Esophagus squamous epithelium (tissue), 5 donors: ENCODE data around the gene TM9SF4. TPM values are rescaled to one million over a fixed set of nuclear protein-coding genes. Genes with fewer than 3 reads are reported as not detected.

ENCODE experiments used
- DNase-seq: peaks from one replicate; lab custom pipeline; 2025; lab: John Stamatoyannopoulos, UW
- H3K27ac ChIP-seq, 4 donors: fragments of 200-600 bp; sonication (generic); one replicate each; pipeline ENCODE4 v1.5.1; 2016 to 2019; ENCODE audit warnings: mild to moderate bottlenecking in 1 of 4
- H3K27me3 ChIP-seq, 4 donors: fragments of 200-600 bp; sonication (generic); 1 replicate in 3 of 4; 2 replicates in 1 of 4; pipeline versions ENCODE4 v1.5.1 to v1.6.0; 2017 to 2021; ENCODE audit warnings: antibody characterized with exemption in 1 of 4
- H3K36me3 ChIP-seq, 3 donors: fragments of 200-600 bp; sonication (generic); one replicate each; pipeline ENCODE4 v1.5.1; 2016 to 2019
- H3K4me1 ChIP-seq, 3 donors: fragments of 200-600 bp; sonication (generic); one replicate each; pipeline ENCODE4 v1.5.1; 2017 to 2019
- H3K4me3 ChIP-seq, 4 donors: fragments of 200-600 bp; sonication (generic); 1 replicate in 3 of 4; 2 replicates in 1 of 4; pipeline ENCODE4 v1.5.1; 2016 to 2019; ENCODE audit warnings: mild to moderate bottlenecking in 2 of 4, moderate library complexity in 1 of 4
- H3K9me3 ChIP-seq, 3 donors: fragments of 200-600 bp; sonication (generic); one replicate each; pipeline ENCODE4 v1.5.1; 2016 to 2019
- CTCF ChIP-seq, 6 experiments: fragments of 450-650 bp in 4 of 6; fragments of 200-600 bp in 2 of 6; sonication (generic) in 2 of 6; IDR thresholded peaks; one replicate each; pipeline ENCODE4 v1.5.1; 2016 to 2019; ENCODE audit warnings: antibody characterized with exemption in 6 of 6, mild to moderate bottlenecking in 4 of 6, moderate library complexity in 4 of 6
- POLR2A ChIP-seq, 4 donors: fragments of 450-650 bp; IDR thresholded peaks; one replicate each; pipeline ENCODE4 v1.6.1; 2017; ENCODE audit warnings: antibody characterized with exemption in 4 of 4, mild to moderate bottlenecking in 4 of 4, moderate library complexity in 3 of 4
- WGBS, 2 donors: methylation state at CpG; one replicate each; pipeline ENCODE4 v1.1.5; 2018; 5-methylcytosine and 5-hydroxymethylcytosine counted together
- intact Hi-C: fragments of 100-400 bp; cut with DNase I; formaldehyde crosslinking; loops from one replicate; pipeline ENCODE4 v1.15.0; 2022
- total RNA-seq, 4 donors: library from RNA; depleted of rRNA; stranded (reverse); fragments of >200 nt; gene quantifications; one replicate each; pipeline ENCODE4 v1.1.0, GENCODE V29; 2016
- donor health status: DM: yes; HTN: yes; CAD: no.

TM9SF4 gene
- total RNA-seq, 4 donors from 2014 or later = 28.5 to 36.3 (median 32.1) TPM

GRCh38 chr20:32129863-32130262 lies 20.3 kb downstream of the TM9SF4 start:
- Histone ChIP-seq H3K27me3 (no peaks in the 10 kb centered on the region), H3K27ac (no peak overlapping the region), H3K9me3 (no peaks in the 10 kb centered on the region), H3K4me3 (no peak overlapping the region), H3K4me1 (no peaks in the 10 kb centered on the region), H3K36me3 (peaks cover 0 to 48% (median 6%) of the 10 kb centered on the region in 3 donors)
- 93 to 97% methylated on average over 5 of the region's 5 CpGs for WGBS, 2 donors
- DNase-seq = no peak
- no peak for TF ChIP-seq POLR2A (IDR thresholded peaks at IDR 0.05)
- TF ChIP-seq CTCF (IDR thresholded peaks at IDR 0.05) = no peak
- intact Hi-C loops = no loop called here

- TF ChIP-seq POLR2A (IDR thresholded peaks at IDR 0.05) = no peak
- no peak for TF ChIP-seq CTCF (IDR thresholded peaks at IDR 0.05)
- Histone ChIP-seq H3K27ac (no peak overlapping the region), H3K27me3 (no peaks in the 10 kb centered on the region), H3K9me3 (no peaks in the 10 kb centered on the region), H3K36me3 (peaks cover 0 to 50% (median 5%) of the 10 kb centered on the region in 3 donors), H3K4me3 (no peak overlapping the region), H3K4me1 (no peaks in the 10 kb centered on the region)
- DNase-seq = no peak
- 44 to 94% methylated on average over 2 of the region's 2 CpGs for WGBS, 2 donors
- intact Hi-C loops = no loop called here
Measured at GRCh38 chr20:32130352-32130751, 20.8 kb downstream of the TM9SF4 start.

GRCh38 chr20:32130965-32131364 lies 21.5 kb downstream of the TM9SF4 start:
- H3K27me3 ChIP-seq = no peaks in the 10 kb centered on the region
- peaks cover 0 to 56% (median 8%) of the 10 kb centered on the region in 3 donors for H3K36me3 ChIP-seq
- H3K4me3 ChIP-seq = no peak overlapping the region
- TF ChIP-seq POLR2A (IDR thresholded peaks at IDR 0.05) = no peak
- no peak for TF ChIP-seq CTCF (IDR thresholded peaks at IDR 0.05)
- no peak overlapping the region for H3K27ac ChIP-seq
- DNase-seq = no peak
- intact Hi-C loops = no loop called here
- H3K9me3 ChIP-seq = no peaks in the 10 kb centered on the region
- H3K4me1 ChIP-seq = no peaks in the 10 kb centered on the region
- WGBS, 2 donors = 25 to 93% methylated on average over 2 of the region's 2 CpGs

GRCh38 chr20:32132911-32133549 lies 23.5 kb downstream of the TM9SF4 start:
- no peak overlapping the region for H3K27ac ChIP-seq
- H3K4me1 ChIP-seq = no peaks in the 10 kb centered on the region
- H3K9me3 ChIP-seq = no peaks in the 10 kb centered on the region
- no peak for DNase-seq
- TF ChIP-seq POLR2A (IDR thresholded peaks at IDR 0.05) = no peak
- no peak for TF ChIP-seq CTCF (IDR thresholded peaks at IDR 0.05)
- H3K36me3 ChIP-seq = peaks cover 8 to 69% (median 20%) of the 10 kb centered on the region in 3 donors
- no peak overlapping the region for H3K4me3 ChIP-seq
- 93 to 96% methylated on average over 10 of the region's 10 CpGs for WGBS, 2 donors
- no peaks in the 10 kb centered on the region for H3K27me3 ChIP-seq
- intact Hi-C loops = no loop called here

- H3K27me3 ChIP-seq = no peaks in the 10 kb centered on the region
- TF ChIP-seq CTCF (IDR thresholded peaks at IDR 0.05) (no peak), POLR2A (IDR thresholded peaks at IDR 0.05) (no peak)
- no peak overlapping the region for H3K4me3 ChIP-seq
- 89 to 97% methylated on average over 5 of the region's 5 CpGs for WGBS, 2 donors
- DNase-seq = no peak
- H3K27ac ChIP-seq = no peak overlapping the region
- H3K4me1 ChIP-seq = no peaks in the 10 kb centered on the region
- intact Hi-C loops = no loop called here
- H3K9me3 ChIP-seq = no peaks in the 10 kb centered on the region
- H3K36me3 ChIP-seq = peaks cover 8 to 75% (median 24%) of the 10 kb centered on the region in 3 donors
Measured at GRCh38 chr20:32134026-32134425, 24.5 kb downstream of the TM9SF4 start.
